GM12878 (cell line): ENCODE results near the gene FGGY.

ENCODE experiments used
- BHLHE40 ChIP-seq, 2 experiments: fragments of 450-650 bp in 1 of 2; IDR thresholded peaks; 2 replicates each; pipeline ENCODE4 v1.6.1; 2011 to 2017; ENCODE audit warnings: low read depth in 2 of 2, borderline replicate concordance in 1 of 2, improper control_type of control experiment in 1 of 2, low read length in 1 of 2, mild to moderate bottlenecking in 1 of 2
- POLR2A ChIP-seq: IDR thresholded peaks from 2 replicates; pipeline ENCODE4 v1.6.1; 2011; ENCODE audit warnings: low read depth, mild to moderate bottlenecking, low read length
- SP1 ChIP-seq: IDR thresholded peaks from one replicate; pipeline ENCODE4 v1.6.1; 2011; ENCODE audit warnings: low read depth, low read length
- SREBF1 ChIP-seq: IDR thresholded peaks from 2 replicates; pipeline ENCODE4 v1.6.1; 2012; ENCODE audit warnings: mild to moderate bottlenecking, low read length
- SUPT20H ChIP-seq: IDR thresholded peaks from 2 replicates; pipeline ENCODE4 v1.6.1; 2011; ENCODE audit warnings: low read depth, mild to moderate bottlenecking, low read length, moderate library complexity, borderline replicate concordance; ENCODE audit not compliant: control insufficient read depth
- TBL1XR1 ChIP-seq: IDR thresholded peaks from 2 replicates; pipeline ENCODE4 v1.6.1; 2012; ENCODE audit warnings: low read depth, low read length, improper control_type of control experiment
- TCF3 ChIP-seq: IDR thresholded peaks from 2 replicates; pipeline ENCODE4 v1.6.1; 2012; ENCODE audit warnings: low read depth, mild to moderate bottlenecking, low read length, borderline replicate concordance; ENCODE audit not compliant: insufficient read depth
- TF ChIP-seq, protein P1 (sequence below): IDR thresholded peaks from 2 replicates; pipeline ENCODE4 v1.6.1; 2012; ENCODE audit warnings: low read depth, low read length, improper control_type of control experiment
- TF ChIP-seq, protein P2 (sequence below), 3 experiments: IDR thresholded peaks in 2 of 3; conservative IDR thresholded peaks in 1 of 3; 2 replicates each; pipeline ENCODE4 v1.5.1; 2011; ENCODE audit warnings: low read depth in 3 of 3, low read length in 3 of 3, mild to moderate bottlenecking in 3 of 3, control low read depth in 2 of 3, moderate library complexity in 2 of 3, inconsistent platforms in 1 of 3, mixed read lengths in 1 of 3; ENCODE audit not compliant: control insufficient read depth in 2 of 3, insufficient read depth in 1 of 3; ENCODE audit errors: extremely low read depth in 1 of 3

DNA sequence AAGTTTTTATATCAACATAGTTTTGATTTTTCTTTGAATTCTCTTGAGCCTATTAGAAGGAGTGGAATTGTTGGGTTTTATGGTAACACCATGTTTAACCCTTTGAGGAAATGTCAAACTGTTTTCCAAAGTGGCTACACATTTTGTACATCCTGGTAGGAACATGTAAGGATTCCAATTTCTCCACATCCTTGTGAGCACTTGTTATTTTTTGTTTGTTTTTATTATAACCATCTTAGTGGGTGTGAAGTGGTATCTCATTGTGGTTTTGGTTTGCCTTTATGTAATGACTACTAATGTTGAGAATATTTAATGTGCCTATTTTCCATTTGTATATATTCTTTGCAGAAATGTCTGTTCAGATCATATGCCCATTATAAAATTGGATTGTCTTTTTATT lies 120.5 kb downstream of the FGGY start:
- TF ChIP-seq TCF3 (no peak), POLR2A (no peak), SUPT20H (no peak), TBL1XR1 (no peak), SREBF1 (no peak), BHLHE40 (IDR thresholded peaks at IDR 0.05; ENCODE audit: borderline replicate concordance in 1 of 2, low read depth in 2 of 2, low read length in 1 of 2) (no peak), SP1 (no peak)
- TF ChIP-seq, protein P1, sequence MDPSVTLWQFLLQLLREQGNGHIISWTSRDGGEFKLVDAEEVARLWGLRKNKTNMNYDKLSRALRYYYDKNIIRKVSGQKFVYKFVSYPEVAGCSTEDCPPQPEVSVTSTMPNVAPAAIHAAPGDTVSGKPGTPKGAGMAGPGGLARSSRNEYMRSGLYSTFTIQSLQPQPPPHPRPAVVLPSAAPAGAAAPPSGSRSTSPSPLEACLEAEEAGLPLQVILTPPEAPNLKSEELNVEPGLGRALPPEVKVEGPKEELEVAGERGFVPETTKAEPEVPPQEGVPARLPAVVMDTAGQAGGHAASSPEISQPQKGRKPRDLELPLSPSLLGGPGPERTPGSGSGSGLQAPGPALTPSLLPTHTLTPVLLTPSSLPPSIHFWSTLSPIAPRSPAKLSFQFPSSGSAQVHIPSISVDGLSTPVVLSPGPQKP, result no peak
- TF ChIP-seq, protein P2, sequence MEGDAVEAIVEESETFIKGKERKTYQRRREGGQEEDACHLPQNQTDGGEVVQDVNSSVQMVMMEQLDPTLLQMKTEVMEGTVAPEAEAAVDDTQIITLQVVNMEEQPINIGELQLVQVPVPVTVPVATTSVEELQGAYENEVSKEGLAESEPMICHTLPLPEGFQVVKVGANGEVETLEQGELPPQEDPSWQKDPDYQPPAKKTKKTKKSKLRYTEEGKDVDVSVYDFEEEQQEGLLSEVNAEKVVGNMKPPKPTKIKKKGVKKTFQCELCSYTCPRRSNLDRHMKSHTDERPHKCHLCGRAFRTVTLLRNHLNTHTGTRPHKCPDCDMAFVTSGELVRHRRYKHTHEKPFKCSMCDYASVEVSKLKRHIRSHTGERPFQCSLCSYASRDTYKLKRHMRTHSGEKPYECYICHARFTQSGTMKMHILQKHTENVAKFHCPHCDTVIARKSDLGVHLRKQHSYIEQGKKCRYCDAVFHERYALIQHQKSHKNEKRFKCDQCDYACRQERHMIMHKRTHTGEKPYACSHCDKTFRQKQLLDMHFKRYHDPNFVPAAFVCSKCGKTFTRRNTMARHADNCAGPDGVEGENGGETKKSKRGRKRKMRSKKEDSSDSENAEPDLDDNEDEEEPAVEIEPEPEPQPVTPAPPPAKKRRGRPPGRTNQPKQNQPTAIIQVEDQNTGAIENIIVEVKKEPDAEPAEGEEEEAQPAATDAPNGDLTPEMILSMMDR (IDR thresholded peaks at IDR 0.05 in 2 of 3, conservative IDR thresholded peaks at IDR 0.05 in 1 of 3; ENCODE audit: control insufficient read depth in 2 of 3, extremely low read depth in 1 of 3, insufficient read depth in 1 of 3, low read depth in 3 of 3, low read length in 3 of 3), result no peak
